ENCODE data around the gene PCBP3.
"Not testable (repeated sequence)": the region's sequence is repeated elsewhere in the genome, so short reads cannot be mapped to it uniquely, and the experiment has no call there.

Gene PCBP3

DNA sequence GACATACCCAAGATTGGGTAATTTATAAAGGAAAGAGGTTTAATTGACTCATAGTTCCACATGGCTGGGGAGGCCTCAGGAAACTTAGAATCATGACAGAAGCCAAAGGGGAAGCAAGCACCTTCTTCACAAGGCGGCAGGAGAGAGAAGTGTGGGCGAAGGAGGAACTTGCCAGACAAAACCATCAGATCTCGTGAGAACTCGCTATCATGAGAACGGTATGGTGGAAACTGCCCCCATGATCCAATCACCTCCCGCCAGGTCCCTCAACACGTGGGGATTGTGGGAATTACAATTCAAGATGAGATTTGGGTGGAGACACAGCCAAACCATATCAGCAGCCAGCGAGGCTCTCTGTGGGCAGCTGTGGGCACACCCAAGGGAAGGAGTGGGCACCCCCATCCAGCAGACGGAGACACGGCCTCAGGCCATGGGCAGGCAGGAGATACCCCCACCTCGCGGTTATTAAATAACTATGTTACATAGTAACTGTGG lies 189.3 kb downstream of the PCBP3 start:
- DNase-seq, result not testable (repeated sequence)

DNA sequence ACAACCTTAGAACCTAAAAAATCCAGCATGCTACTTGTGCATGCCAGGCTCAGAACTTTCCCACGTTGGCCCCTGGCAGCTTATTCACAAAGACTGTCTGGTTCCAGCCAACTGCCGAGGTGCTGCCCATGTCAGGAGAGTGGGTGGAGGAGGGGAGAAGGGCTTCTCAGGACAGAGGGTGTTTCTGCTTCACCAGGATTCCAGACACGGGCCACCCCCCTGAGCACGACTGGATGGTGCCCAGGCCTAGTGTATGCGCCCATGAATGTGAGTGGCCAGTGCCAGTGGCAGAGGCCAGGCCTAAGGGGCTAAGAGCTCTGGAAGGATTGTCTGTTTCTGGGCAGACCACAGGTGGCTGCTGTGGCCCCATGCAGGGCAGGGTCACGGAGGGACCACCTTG lies 189.9 kb downstream of the PCBP3 start:
- no peak for DNase-seq

DNA sequence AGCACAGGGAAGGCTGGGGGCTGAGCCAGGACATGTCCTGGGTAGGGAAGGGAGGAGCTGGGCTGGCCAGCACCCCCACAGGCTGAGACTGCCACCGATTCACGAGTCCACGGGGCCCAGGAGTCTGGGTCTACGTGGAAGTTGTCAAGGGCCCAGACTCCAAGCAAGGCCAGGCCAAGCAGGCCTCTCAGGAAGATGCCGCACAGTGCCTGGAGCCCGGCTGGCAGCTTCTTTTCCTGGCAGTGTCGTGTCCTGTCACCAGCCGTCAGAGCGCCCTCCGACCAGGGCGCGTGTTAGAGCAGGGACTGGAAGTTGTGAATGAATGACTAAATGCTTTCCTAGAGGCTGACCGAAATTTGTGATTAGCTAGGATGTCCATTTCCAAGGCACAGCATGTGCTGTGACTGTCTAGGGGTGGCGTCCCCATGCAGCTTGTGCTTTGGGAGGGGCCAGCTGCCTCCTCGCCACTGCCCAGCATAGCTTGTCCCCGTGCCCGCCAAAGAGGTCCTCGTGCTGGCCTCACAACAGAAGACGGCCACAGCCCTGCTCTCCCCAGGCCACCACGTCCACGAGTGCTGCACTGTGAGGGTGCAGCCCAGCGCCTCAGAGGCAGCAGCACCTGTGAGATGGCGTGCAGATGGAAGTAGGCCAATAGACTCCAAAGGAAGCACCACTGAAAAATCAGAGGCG lies 190.6 kb downstream of the PCBP3 start:
- DNase-seq, result no peak

DNA sequence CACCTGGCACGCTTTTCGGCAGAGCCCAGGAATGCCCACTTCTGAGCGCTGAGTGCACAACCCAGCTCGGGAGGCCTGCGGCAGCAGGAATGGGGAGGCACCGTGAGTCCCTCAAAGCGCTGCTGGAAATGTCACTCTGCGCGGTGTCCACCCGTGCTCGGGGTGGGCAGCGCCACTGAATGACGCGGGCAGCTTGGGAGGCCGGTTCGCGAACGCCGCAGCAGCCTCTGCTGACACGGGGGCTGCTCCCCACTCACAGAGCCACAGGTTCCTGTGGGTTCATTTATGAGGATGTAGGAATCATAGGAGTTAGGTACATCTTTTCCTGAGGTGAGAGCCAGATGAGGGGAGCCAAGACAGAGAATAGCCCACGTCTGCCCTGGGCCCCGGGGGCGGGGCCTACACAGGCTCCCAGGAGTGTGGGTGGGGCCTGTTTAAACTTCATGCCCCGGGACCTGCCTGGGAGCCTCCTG lies 191.3 kb downstream of the PCBP3 start:
- DNase-seq, result no peak

DNA sequence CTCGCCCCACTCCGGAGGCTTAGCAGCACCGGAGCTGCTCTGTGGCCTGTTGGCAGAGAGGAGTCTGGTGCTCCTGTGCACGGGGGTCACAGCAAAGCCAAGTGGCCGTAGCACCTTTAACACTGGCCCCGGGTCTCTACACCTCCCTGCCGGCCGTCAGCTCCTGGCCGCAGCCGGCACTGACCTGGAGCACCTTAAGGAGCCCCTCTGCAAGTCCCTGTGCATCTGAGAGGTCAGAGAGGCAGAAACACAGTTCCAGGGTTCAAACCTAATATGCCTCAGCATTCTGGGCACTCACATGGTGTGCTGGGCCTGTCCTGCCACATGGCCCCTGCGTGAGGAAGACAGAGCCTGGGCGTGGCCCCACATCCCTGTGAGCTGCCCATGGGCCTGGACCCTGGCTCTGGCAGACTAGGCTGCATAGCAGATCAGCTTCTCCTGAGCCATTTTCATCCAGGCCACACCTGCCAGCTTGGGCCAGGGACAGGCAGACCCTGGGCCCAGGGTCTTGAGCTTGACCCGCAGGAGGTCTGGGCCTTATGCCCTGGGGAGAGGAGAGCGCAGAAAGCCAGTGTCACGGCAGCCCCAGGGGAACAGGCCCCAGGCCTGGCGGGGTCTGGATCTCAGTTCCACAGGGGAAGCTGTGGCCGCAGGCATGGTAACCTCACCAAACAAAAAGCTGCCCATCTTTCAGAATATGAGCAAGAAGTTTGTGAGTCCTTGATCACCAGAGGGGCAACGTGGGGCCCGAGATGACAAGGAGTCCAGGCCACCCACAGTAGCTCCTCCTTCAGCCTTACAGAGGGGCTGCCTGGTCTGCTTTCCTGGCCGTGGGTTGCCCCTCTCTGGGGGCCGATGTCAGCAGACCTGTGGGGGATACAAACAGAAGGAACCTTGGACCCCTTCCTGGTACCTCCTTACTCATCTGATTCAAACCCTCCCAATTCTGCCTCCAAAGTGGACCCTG lies 192.1 kb downstream of the PCBP3 start:
- no peak for DNase-seq

DNA sequence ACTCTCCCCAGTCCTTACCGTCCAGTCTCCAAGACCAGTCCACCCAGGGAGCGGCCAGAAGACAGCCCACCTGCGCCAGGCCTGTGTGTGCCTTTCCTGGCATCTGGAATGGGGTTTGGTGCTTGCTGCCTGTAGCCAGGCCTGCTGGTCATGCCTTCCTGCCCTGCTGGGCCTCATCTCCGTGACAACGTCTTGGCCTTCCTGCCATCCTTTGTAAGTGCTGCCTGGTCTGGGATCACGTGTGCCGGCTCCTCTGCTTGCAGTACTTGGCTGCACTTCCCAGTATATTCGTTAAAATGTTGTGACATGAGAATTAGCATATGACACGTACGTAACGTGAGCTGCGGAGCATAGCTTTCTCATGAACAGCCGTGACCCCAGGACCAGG lies 192.7 kb downstream of the PCBP3 start:
- no peak for DNase-seq

DNA sequence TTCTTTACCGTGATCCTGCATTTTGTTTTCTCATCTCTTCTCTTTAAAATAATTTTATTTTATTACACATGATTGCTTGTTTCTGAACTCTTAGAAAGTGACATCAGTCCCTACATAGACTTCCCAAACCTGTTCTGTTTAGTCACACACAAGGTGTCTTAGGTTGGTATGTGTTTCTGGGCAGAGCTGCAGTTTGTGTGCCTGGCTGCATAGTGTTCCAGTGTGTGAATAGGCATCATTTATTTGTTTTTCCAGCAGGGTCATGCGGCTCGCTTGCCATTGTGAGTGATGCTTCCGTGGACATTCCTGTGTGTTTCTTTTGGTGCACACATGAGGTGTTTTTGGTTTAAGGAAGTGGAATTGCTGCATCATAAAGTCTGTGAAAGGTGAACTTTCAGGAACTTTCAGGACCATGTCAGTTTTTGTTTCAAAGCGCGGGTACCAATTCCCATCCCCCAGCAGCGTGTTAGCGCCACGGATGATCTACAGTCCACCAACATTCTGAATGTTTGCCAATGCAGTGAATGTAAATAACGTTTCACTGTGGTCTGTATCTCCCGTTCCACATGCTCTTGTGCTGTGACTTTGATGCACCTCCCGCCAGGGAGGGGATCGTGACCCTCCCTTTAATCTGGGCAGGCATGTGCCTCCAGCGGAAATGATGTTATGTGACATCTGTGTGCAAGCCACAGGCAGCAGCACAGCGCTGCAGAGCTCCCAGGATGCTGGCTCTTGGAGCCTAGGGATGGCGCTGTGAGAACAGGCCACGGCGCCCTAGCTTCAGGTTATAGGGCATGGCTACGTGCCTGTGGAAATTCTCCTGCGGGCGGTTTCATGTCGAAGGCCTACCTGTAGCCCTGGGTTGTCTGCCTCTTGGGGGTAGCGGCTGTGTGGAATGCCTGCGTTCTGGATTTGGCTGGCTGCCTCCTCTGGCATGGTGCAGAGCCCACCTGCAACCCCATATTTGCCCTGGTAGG lies 193.5 kb downstream of the PCBP3 start:
- DNase-seq, result no peak

DNA sequence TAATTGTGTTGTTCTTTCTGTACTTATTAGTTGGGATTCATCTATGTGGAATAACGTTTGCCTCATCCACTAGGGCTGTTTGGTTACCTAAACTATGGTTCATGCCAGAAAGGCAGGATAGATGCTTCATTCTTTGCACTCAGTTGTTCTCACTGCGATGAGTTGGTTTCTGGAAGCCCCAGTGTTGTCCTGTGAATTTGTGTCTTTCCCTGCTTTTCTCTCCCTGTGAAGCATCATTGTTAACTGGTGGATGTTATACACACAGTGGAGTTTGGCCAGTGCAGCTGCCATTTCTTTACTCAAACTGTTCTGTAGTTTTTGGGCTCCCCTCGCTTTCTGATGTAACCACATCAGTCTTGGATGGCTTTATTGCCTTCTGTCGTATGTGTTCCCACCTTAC lies 194.4 kb downstream of the PCBP3 start:
- DNase-seq, result no peak

DNA sequence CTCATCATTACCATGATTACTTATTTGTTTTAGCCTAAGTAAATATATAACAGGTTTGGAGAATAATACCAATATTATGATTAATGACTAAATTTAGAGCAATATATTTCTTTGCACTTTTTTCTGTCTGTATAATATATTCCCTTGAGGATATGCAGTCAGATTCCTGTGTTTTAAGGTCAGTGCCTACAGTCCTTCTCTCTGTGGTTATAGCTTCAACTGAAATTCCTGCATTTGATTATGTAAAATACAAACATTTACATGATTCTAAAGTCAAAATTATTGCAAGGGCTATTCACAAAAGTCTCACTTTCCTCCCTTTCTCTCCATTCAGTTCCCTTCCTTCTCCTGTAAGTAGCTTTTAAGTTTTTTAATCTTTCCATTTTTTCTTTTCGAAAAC lies 195.1 kb downstream of the PCBP3 start:
- DNase-seq, result no peak

DNA sequence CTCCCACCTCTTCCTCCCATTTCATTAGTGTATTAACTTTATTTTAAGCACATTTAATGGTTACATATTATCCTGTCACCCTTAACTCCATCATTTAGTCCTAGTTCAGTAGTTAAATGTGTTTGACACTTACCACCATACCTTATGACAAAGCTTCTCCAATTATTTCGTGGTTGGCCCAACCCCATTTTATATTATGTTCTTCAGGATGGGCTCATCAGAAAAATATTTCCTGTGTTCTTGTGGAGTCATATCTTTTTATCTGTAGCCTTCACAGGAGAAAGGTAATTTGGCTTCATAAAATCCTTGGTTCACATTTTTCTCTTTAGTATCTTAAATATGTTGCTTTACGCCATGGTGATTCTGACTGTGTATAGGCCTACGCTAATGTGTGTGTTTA lies 195.7 kb downstream of the PCBP3 start:
- no peak for DNase-seq

DNA sequence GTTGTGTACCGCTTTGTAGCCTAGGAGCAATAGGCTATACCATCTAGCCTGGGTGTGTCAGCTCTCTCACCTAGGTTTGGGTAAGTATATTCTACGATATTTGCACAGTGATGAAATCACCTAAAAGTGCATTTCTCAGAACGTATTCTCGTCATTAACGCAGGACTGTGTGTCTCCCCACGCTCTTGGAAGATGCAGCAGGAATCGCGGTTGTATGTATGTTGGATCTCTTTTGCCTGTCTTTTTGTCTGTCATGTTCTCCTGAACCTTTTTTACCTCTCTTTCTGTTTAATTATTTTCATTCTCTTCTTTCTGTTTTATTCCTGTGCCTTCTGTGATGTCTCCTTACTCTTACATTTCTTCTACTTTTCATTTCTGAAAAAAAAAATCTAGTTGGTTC lies 197.5 kb downstream of the PCBP3 start:
- DNase-seq, result no peak

DNA sequence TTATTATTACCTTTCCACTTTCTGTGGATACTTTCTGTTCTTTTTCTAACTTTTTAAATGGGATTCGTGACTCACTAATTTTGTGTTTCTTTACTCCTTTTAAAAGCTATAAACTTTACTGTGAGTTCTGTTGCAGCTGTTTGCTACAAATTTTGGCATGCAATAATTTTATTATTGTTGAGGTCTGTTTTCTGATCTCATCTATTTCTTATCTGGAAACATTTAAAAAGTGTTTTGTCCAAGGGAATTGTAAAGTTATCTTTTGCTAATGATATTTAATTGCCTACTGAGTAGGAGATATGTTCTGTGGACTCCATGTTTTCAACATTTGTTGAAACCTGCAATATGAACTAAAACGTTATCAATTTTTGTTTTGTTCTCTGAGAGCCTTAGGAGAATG lies 199.9 kb downstream of the PCBP3 start:
- no peak for DNase-seq

DNA sequence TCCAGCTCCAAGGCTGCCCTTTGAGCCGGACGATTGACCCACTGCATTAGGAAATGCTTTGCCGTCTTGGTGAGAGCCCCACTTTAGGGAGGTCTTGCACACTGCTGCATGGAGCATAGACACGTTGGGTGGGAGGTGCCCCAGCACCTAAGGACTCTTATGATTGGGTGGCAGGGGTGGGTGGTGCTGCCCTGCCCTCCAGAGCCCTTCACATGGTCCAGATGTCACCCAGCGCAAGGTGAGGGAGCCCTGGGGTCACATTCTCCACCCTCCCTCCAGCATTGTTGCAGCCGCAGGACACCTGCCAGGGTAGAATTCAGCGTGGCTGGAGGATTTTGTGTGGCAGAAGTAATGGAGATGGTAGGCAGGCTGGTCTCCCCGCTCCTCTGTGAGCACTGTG lies 200.7 kb downstream of the PCBP3 start:
- DNase-seq, result no peak

DNA sequence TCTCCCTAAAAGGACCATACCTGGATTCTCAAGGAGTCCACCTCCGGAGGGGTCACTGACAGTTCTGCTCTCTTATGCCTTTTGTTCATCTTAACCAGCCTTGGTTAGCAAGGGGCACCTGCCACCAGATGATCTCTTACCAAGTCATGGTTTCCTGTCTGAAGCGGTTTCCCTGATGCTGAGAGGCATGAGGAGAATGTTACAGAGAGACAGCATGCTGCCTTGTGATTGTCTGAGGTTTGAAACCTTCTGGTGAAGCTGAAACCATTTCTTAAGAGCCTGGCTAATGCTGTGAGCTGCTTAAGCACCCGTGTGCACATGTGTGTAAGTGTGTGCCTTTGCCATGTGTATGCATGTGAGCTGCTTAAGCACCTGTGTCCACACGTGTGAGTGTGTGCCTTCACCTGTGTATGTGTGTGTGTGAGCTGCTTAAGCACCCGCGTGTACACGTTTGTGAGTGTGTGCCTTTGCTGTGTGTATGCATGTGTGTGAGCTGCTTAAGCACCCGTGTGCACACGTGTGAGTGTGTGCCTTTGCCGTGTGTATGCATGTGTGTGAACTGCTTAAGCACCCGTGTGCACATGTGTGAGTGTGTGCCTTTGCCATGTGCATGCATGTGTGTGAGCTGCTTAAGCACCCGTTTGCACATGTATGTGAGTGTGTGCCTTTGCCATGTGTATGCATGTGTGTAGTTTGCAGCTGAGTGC lies 201.7 kb downstream of the PCBP3 start:
- DNase-seq, result no peak

DNA sequence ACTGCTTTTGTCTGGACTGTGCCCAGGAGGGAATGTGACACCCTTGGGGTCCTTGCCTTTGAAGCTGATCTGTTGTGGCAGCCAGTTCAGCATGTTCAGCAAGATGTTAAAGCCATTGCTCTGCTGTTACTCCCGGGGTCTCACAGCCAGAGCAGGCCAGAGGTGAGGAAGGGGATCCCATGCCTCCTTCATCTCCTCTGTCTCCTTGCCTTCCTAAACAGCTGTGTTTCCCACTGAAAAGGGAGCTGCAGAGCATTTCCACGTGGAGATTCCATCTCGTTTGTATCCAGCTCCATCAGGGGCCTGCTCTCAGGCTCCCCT lies 202.2 kb downstream of the PCBP3 start:
- DNase-seq, result no peak

DNA sequence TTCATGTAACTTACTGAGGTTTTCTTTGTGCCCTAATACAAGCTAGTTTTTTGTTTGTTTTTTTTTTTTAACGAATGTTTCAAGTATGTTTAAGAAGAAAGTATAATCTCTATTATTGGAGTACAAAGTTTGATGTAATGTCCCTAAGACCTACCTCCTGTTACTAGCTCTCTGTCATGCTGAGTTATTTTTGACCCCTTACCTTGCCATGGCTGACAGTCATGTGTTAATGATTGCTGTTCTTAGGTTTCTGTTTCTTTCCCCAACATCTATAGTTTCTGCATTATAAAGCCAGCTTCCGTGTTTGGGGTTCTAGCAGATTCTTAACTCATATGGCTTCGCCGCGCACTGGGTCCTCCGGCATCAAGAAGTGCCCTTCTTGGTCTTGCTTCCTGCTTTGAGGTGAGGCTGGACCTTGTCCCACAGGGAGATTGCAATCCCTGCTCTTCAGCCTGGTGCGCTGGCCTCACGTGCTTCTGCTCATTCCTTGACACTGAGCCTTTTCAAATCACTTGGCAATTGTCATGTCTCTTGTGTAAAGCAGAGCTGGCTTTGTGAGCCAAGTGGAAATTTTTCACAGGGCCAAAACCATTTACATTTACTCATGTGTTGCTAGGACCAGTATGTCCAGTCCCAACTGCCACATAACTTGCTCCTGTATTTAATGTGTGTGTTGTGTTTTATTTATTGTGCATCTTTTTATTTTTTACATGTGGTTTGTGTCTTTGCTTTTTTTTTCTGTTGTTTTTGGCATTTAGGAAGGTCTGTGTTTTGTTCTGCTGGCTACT lies 203.0 kb downstream of the PCBP3 start:
- DNase-seq, result no peak

DNA sequence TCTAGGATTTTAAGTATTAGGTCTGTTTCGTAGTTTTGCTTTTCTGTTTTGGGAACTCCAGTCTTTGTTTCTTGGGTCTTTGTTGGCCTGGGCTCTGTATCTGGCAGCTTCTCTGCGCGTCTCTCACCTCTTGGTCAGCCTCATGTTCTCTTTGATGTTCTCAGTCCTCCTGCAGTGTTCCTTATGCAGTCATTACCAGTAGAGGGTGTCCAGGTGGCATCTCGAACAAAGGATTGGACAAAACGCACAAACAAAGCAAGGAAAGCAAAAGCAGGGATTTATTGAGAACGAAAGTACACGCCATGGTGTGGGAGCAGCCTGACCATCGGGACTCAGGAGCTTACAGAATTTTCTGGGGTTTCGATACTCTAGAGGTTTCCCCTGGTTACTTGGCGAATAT lies 204.3 kb downstream of the PCBP3 start:
- no peak for DNase-seq

DNA sequence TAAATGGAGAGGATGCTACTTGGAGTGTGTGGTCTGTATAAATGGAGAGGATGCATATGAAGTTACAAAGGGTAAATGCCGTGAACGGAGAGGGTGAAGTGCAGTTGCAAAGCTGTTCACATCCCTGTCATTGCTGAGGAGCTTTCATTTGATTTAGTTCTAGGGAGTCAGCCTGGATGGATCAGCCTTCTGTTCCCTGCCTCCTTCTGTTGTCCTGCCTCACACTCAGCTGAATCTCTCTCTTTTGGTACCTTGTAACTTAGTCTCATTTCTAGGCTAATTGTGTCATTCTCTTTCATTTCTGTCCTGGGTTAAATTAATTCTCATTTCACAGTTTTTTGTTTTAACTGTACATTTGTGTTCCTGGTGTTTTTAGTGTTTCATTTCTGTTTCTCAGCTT lies 204.8 kb downstream of the PCBP3 start:
- DNase-seq, result no peak

DNA sequence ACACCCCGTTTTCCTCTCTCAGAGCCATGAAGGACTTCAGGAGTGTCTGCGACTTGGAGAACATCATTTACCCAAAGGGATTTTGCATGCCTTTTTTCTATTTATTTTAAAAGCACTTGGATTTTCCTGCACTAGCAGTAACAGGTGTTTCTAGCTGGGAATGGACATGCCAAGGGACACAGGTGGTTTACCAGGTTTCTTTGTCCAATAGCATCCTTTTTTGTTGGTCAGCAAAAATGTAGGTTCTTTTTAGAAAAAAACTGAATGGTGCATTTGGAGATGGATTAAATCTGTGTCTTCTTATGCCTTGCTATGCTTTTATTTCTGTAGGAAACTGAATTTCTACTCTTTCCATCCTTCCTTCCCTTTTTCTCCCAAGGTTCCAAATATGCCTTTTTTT lies 205.3 kb downstream of the PCBP3 start:
- DNase-seq, result no peak

DNA sequence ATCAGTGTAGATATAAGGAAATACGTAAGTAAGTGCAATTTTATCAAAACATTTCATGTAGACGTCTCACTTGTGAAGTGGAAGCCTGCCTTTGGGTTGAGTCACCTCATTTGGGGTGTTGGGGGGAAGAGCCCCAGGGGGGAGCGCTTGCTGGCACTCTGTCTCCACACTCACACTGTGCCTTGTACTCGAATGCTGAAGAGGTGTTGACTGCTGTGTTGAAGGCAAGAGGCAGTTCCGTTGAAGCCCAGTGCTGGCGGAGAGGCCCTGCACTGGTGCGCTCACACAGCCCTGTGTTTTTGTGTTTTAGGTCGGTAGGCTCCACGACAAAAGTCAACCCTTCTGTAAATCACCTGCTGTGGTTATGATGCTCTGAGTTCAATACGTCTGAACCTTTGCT lies 206.1 kb downstream of the PCBP3 start:
- no peak for DNase-seq

DNA sequence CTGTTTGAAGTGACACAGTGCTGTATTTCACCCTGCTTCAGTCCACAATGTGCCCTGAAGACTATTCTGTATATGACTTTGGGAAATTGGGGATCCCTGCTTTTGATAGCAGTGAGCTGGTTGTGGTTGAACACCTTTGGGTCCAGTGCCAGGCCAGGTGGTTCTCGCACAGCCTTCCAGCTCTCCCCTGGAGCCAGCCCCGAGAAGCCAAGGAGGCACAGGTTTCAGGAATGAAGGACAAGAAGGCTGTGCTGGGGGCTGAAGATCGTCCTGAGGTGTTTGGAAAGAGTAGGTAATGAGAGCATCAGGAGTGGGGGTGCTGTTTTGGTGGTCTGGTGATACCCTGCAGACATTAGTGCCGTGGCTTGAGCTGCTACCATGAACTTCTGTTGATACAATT lies 206.7 kb downstream of the PCBP3 start:
- DNase-seq, result no peak

DNA sequence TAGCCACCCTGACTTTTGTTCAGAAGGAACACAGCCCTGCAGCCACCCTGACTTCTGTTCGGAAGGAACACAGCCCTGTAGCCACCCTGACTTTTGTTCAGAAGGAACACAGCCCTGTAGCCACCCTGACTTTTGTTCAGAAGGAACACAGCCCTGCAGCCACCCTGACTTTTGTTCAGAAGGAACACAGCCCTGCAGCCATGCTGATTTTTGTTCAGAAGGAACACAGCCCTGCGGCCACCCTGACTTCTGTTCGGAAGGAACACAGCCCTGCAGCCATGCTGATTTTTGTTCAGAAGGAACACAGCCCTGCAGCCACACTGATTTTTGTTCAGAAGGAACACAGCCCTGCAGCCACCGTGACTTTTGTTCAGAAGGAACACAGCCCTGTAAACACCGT lies 208.9 kb downstream of the PCBP3 start:
- DNase-seq, result not testable (repeated sequence)
